GM19035 (cell line): ENCODE data around the gene RIPOR3.
"Not testable (repeated sequence)": the region's sequence is repeated elsewhere in the genome, so short reads cannot be mapped to it uniquely, and the experiment has no call there.

Source experiments
- ATAC-seq: cut with Tn5 transposase; IDR thresholded peaks from one replicate; pipeline ENCODE4 v1.9.1; 2021; ENCODE audit not compliant: unreplicated experiment

Gene RIPOR3

GRCh38 chr20:50703651-50704438, 12.5 kb upstream of the RIPOR3 start:
- ATAC-seq: not testable (repeated sequence)

- no peak for ATAC-seq
These were observed 10.0 kb upstream of the RIPOR3 start for GRCh38 chr20:50701041-50701963.

DNA sequence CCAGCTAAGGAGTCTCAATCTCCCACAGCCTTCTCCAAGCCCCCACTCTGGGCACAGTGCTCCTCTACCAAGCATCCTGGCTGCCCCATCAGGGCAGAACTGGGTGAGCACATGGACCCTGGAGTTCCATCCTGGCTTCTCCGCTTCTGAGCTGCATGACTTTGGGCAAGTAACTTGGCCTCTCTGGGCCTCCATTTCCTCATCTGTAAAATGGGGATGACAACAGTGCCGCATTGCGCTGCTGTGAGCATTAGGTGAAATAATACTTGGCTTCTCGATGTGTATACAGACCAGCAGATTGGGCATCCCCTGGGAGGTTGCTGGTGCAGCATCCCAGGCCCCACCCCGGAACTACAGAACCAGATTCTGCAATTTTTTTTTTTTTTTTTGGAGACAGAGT, 8.3 kb upstream of the RIPOR3 start:
- ATAC-seq: no peak

DNA sequence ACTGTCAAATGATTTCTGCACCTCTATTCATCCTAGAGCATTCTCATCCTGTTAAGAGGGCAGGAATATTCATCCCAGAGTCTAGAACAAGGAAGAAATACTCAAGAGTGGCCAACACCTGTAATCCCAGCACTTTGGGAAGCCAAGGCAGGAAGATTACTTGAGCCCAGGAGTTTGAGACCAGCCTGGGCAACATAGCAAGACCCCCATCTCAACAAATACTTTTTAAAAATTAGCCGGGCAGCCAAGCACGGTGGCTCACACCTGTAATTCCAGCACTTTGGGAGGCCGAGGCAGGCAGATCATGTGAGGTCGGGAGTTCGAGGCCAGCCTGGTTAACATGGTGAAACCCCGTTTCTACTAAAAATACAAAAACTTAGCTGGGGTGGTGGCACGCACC, 6.9 kb upstream of the RIPOR3 start:
- ATAC-seq: not testable (repeated sequence)

- no peak for ATAC-seq
These were observed 4.0 kb upstream of the RIPOR3 start for GRCh38 chr20:50695135-50695872.

- no peak for ATAC-seq
These were observed 3.2 kb upstream of the RIPOR3 start for GRCh38 chr20:50694379-50695134.

DNA sequence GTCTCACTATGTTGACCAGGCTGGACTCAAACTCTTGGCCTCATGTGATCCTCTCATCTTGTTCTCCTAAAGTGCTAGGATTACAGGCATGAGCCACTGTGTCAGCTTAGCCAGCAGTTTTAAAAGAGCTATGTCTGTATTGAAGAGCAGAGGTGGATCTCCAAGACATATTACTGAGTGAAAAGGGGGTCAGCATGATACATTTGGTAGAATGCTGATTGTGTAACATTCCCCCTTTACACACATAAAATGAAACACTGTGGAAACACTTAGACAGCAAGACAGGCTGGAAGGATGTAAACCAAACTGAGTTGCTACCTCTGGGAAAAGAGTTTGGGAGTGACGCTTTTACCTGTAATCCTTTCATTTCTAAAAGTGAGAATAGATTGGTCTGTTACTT, 1.7 kb upstream of the RIPOR3 start:
- ATAC-seq: no peak

DNA sequence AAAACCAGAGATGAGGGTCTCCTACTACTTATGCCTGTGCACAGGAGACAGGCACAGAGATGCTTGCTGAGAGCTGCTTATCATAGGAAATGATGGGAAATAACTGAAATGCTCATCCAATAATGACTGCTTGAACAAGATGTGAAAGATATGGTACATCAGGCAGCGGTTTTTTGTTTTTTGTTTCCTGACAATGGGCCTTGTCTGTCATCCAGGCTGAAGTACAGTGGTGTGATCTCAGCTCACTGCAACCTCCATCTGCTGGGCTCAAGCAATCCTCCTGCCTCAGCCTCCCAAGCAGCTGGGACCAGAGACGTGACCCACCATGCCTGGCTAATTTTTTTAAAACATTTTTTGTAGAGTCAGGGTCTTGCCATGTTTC, 1.2 kb upstream of the RIPOR3 start:
- ATAC-seq: no peak

- no peak for ATAC-seq
These were observed 520 bp upstream of the RIPOR3 start for GRCh38 chr20:50691573-50692551.

DNA sequence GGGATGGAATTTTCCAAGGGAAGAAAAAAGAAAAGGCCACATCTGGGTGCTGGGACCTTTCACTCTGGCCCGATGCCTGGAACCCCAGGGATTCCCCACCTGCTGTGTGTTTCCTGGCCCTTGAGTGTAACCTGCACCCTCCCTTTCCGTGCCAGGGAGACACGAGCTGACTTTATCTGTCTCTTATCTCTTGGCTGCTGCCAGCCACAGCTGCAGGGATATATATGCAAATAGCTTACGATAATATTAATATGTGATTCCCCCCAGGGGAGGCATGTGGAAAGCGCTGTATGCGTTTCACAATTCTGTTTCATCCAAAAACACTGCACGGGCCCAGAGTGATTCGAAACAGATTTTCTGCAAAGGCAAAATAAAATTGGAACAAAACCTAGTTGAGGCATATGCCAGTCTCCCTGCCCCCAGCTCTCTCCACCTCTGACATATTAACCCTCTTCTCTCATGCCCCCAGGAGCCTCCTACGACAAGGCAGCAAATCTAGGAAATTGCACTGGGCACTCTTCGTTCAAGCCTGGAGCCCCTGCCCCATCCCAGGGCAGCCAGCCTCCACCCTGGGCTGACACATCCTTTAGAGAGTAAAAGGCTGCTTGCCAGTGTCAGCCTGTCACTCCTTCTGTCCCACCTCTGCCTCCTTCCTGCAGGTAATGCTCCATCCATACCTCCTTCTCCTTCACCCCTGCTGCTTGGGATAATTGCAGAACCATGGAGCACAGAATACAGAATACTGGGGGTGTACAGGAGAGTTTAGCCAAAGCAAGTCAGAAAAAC, 1.3 kb downstream of the RIPOR3 start:
- no peak for ATAC-seq

GRCh38 chr20:50688256-50688975, 2.9 kb downstream of the RIPOR3 start:
- ATAC-seq: no peak

GRCh38 chr20:50686821-50687220, 4.5 kb downstream of the RIPOR3 start:
- ATAC-seq: no peak

- ATAC-seq: no peak
These were observed 7.8 kb downstream of the RIPOR3 start for GRCh38 chr20:50683570-50683969.

- ATAC-seq: no peak
These were observed 8.3 kb downstream of the RIPOR3 start for GRCh38 chr20:50682947-50683530.

DNA sequence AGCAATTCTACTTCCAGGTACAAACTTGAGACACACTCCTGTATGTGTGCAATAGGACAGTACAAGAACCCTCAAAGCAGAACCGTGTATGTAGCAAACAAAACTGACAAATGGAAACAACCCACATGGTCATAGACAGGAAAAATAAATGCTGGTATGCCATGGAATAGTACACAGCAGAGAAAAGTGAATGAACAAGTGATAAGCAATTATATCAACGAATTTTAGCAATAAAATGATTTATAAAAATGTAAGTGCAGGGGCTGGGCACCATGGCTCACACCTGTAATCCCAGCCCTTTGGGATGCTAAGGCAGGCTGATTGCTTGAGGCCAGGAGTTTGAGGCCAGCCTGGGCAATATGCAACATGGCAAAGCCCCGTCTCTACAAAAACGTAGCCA, 9.3 kb downstream of the RIPOR3 start:
- ATAC-seq: no peak

GRCh38 chr20:50681359-50682064, 9.8 kb downstream of the RIPOR3 start:
- no peak for ATAC-seq
